CD14-positive monocyte (primary cell): ENCODE measurements around the gene ST8SIA6. TPM values are rescaled to one million over a fixed set of nuclear protein-coding genes. Genes with fewer than 3 reads are reported as not detected.

Experiments used
- DNase-seq, 3 donors: peaks; one replicate each; pipeline ENCODE4 v3.0.0-alpha.2; 2011 to 2022
- H2AFZ ChIP-seq: 2 replicates; pipeline ENCODE4 v1.6.0; 2012; ENCODE audit warnings: mild to moderate bottlenecking, low read depth, low read length, inconsistent platforms; ENCODE audit not compliant: insufficient read depth, poor library complexity, severe bottlenecking
- H3K27ac ChIP-seq, 2 donors: 1 replicate in 1 of 2; 2 replicates in 1 of 2; pipeline ENCODE4 v1.5.1; 2012 to 2013; ENCODE audit warnings: low read length in 2 of 2, control low read depth in 1 of 2, inconsistent platforms in 1 of 2, low read depth in 1 of 2, mild to moderate bottlenecking in 1 of 2
- H3K27me3 ChIP-seq, 2 donors: one replicate each; pipeline versions ENCODE4 v1.6.0 to v1.6.1; 2011 to 2013; ENCODE audit warnings: low read length in 2 of 2; ENCODE audit not compliant: control insufficient read depth in 2 of 2, insufficient read depth in 2 of 2
- H3K36me3 ChIP-seq, 2 donors: replicated peaks in 1 of 2; 1 replicate in 1 of 2; 2 replicates in 1 of 2; pipeline versions ENCODE4 v1.5.1 to v1.6.1; 2012 to 2013; ENCODE audit warnings: low read length in 2 of 2, control low read depth in 1 of 2, inconsistent platforms in 1 of 2, mild to moderate bottlenecking in 1 of 2; ENCODE audit not compliant: insufficient read depth in 2 of 2, control insufficient read depth in 1 of 2
- H3K4me1 ChIP-seq, 2 donors: 1 replicate in 1 of 2; 2 replicates in 1 of 2; pipeline versions ENCODE4 v1.5.1 to v1.6.1; 2012 to 2013; ENCODE audit warnings: low read length in 2 of 2, control low read depth in 1 of 2, inconsistent platforms in 1 of 2, mild to moderate bottlenecking in 1 of 2, moderate library complexity in 1 of 2; ENCODE audit not compliant: insufficient read depth in 2 of 2, control insufficient read depth in 1 of 2
- H3K4me2 ChIP-seq: replicated peaks from 2 replicates; pipeline ENCODE3; 2012; ENCODE audit warnings: low read length, moderate library complexity, mild to moderate bottlenecking; ENCODE audit not compliant: poor library complexity, severe bottlenecking; ENCODE audit errors: extremely low read depth
- H3K4me3 ChIP-seq, 3 experiments: fragments of 200-600 bp in 1 of 3; sonication (generic) in 1 of 3; replicated peaks in 1 of 3; 1 replicate in 2 of 3; 2 replicates in 1 of 3; pipeline ENCODE4 v1.5.1; 2011 to 2013; ENCODE audit warnings: low read length in 3 of 3, mild to moderate bottlenecking in 3 of 3, control low read depth in 2 of 3, low read depth in 2 of 3, inconsistent platforms in 1 of 3, moderate library complexity in 1 of 3
- H3K79me2 ChIP-seq: 2 replicates; pipeline ENCODE4 v1.6.0; 2012; ENCODE audit warnings: mild to moderate bottlenecking, control low read depth, inconsistent platforms, low read length, moderate library complexity; ENCODE audit not compliant: insufficient read depth
- H3K9ac ChIP-seq: 2 replicates; pipeline ENCODE4 v1.6.0; 2017; ENCODE audit warnings: low read length, mild to moderate bottlenecking; ENCODE audit not compliant: insufficient read depth, poor library complexity, severe bottlenecking
- H3K9me3 ChIP-seq, 2 donors: replicated peaks in 1 of 2; 1 replicate in 1 of 2; 2 replicates in 1 of 2; pipeline versions ENCODE4 v1.5.1 to v1.6.1; 2012 to 2013; ENCODE audit warnings: low read length in 2 of 2, control low read depth in 1 of 2; ENCODE audit not compliant: control insufficient read depth in 1 of 2, insufficient read depth in 1 of 2
- H4K20me1 ChIP-seq: 2 replicates; pipeline ENCODE4 v1.6.0; 2012; ENCODE audit warnings: mild to moderate bottlenecking, low read length, control low read depth, moderate library complexity; ENCODE audit not compliant: insufficient read depth
- H3K27ac Mint-ChIP-seq, 7 donors: one replicate each; pipeline ENCODE4 v1.8.0; 2020; ENCODE audit warnings: mild to moderate bottlenecking in 7 of 7, mixed read lengths in 7 of 7, moderate library complexity in 6 of 7, inconsistent platforms in 2 of 7
- H3K27me3 Mint-ChIP-seq, 3 donors: one replicate each; pipeline ENCODE4 v1.8.0; 2021 to 2022; ENCODE audit warnings: low read depth in 3 of 3, mild to moderate bottlenecking in 3 of 3, mixed read lengths in 3 of 3, moderate library complexity in 3 of 3, inconsistent platforms in 1 of 3
- H3K36me3 Mint-ChIP-seq, 2 donors: one replicate each; pipeline ENCODE4 v1.8.0; 2020; ENCODE audit warnings: mixed read lengths in 2 of 2, inconsistent platforms in 1 of 2, mild to moderate bottlenecking in 1 of 2
- H3K4me1 Mint-ChIP-seq: one replicate; pipeline ENCODE4 v1.8.0; 2020; ENCODE audit warnings: mild to moderate bottlenecking, mixed read lengths
- H3K4me3 Mint-ChIP-seq, 2 donors: one replicate each; pipeline ENCODE4 v1.8.0; 2020; ENCODE audit warnings: mild to moderate bottlenecking in 2 of 2, mixed read lengths in 2 of 2, moderate library complexity in 1 of 2
- H3K9me3 Mint-ChIP-seq, 7 donors: one replicate each; pipeline ENCODE4 v1.8.0; 2020 to 2022; ENCODE audit warnings: mixed read lengths in 7 of 7, mild to moderate bottlenecking in 6 of 7, moderate library complexity in 6 of 7, inconsistent platforms in 2 of 7
- CTCF ChIP-seq: fragments of 200-600 bp; IDR thresholded peaks from one replicate; pipeline ENCODE4 v1.8.0; 2022; ENCODE audit warnings: antibody characterized with exemption, mild to moderate bottlenecking
- WGBS: methylation state at CpG from one replicate; pipeline ENCODE4 v1.1.5; 2013; ENCODE audit warnings: missing lambda C conversion rate; ENCODE audit not compliant: insufficient coverage; 5-methylcytosine and 5-hydroxymethylcytosine counted together
- intact Hi-C, 2 donors: fragments of 100-400 bp; cut with micrococcal nuclease; formaldehyde crosslinking; loops; one replicate each; pipeline versions ENCODE4 v1.15.0 to v1.15.1; 2023
- polyA plus RNA-seq, 3 donors: library from polyadenylated mRNA; depleted of rRNA in 1 of 3; unstranded in 2 of 3; stranded (reverse) in 1 of 3; fragments of 300-500 nt in 2 of 3; fragments of >200 nt in 1 of 3; fragmentation: Illumina TruSeq in 2 of 3; gene quantifications; 1 replicate in 2 of 3; 2 replicates in 1 of 3; pipeline ENCODE4 v1.2.3, GENCODE V29; 2012 to 2021

Gene ST8SIA6
- polyA plus RNA-seq, 3 donors: 0.11 TPM; not detected in 2

DNA sequence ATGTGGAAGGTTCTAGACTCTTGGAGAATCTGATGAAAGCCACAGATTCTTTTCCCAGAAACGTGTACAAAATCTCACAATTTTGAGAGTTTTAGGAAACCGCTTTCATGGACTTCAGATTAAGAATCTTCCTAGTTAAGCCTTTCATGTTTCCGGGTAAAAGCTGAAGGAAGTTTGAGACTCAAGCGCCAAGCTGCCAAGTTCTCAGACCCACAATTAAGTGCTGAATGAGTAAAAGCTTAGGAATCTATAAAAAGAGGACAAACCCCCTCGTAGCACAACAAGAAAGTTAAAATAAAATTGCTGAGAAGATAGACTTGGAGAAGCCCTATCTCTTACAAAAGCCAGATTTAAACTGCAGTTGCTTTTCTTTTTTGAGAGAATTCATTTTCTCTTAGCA is 99.6 kb downstream of the ST8SIA6 start:
- no peak overlapping the region for H3K9ac ChIP-seq
- H3K27ac ChIP-seq: no peak overlapping the region
- no peaks in the 10 kb centered on the region for H4K20me1 ChIP-seq
- intact Hi-C loops: no loop called here
- Mint-ChIP-seq H3K27ac (no peak overlapping the region), H3K4me1 (no peaks in the 10 kb centered on the region), H3K4me3 (no peak overlapping the region), H3K9me3 (peaks cover 0 to 3% (median 0%) of the 10 kb centered on the region in 7 donors), H3K36me3 (no peaks in the 10 kb centered on the region), H3K27me3 (no peaks in the 10 kb centered on the region)
- no peaks in the 10 kb centered on the region for H3K4me1 ChIP-seq
- H3K36me3 ChIP-seq: no peaks in the 10 kb centered on the region
- H3K27me3 ChIP-seq: no peaks in the 10 kb centered on the region
- no peak overlapping the region for H3K4me2 ChIP-seq
- no peak overlapping the region for H3K4me3 ChIP-seq
- no peaks in the 10 kb centered on the region for H3K9me3 ChIP-seq
- 100% methylated on average over 1 of the region's 5 CpGs for WGBS
- no peak overlapping the region for H2AFZ ChIP-seq
- no peak for DNase-seq
- TF ChIP-seq CTCF: no peak
- no peaks in the 10 kb centered on the region for H3K79me2 ChIP-seq

GRCh38 chr10:17353568-17354300 is 100.7 kb downstream of the ST8SIA6 start:
- Histone ChIP-seq H3K9me3 (no peaks in the 10 kb centered on the region), H4K20me1 (no peaks in the 10 kb centered on the region), H3K79me2 (no peaks in the 10 kb centered on the region), H3K4me1 (no peaks in the 10 kb centered on the region), H3K4me3 (no peak overlapping the region), H3K27me3 (no peaks in the 10 kb centered on the region), H3K9ac (no peak overlapping the region), H3K27ac (no peak overlapping the region), H3K36me3 (no peaks in the 10 kb centered on the region), H3K4me2 (no peak overlapping the region), H2AFZ (no peak overlapping the region)
- Mint-ChIP-seq H3K9me3 (peaks cover 0 to 3% (median 0%) of the 10 kb centered on the region in 7 donors), H3K27me3 (no peaks in the 10 kb centered on the region), H3K36me3 (no peaks in the 10 kb centered on the region), H3K4me1 (no peaks in the 10 kb centered on the region), H3K4me3 (no peak overlapping the region), H3K27ac (no peak overlapping the region)
- 100% methylated on average over 1 of the region's 7 CpGs for WGBS
- DNase-seq: no peak
- no peak for TF ChIP-seq CTCF
- intact Hi-C loops: no loop called here
